Amniotic stem cell (primary cell): ENCODE results near the gene NETO2.
"Not testable (repeated sequence)": the region's sequence is repeated elsewhere in the genome, so short reads cannot be mapped to it uniquely, and the experiment has no call there.

Experiments used
- DNase-seq: peaks from one replicate; lab custom pipeline; 2025; lab: John Stamatoyannopoulos, UW

NETO2 gene

DNA sequence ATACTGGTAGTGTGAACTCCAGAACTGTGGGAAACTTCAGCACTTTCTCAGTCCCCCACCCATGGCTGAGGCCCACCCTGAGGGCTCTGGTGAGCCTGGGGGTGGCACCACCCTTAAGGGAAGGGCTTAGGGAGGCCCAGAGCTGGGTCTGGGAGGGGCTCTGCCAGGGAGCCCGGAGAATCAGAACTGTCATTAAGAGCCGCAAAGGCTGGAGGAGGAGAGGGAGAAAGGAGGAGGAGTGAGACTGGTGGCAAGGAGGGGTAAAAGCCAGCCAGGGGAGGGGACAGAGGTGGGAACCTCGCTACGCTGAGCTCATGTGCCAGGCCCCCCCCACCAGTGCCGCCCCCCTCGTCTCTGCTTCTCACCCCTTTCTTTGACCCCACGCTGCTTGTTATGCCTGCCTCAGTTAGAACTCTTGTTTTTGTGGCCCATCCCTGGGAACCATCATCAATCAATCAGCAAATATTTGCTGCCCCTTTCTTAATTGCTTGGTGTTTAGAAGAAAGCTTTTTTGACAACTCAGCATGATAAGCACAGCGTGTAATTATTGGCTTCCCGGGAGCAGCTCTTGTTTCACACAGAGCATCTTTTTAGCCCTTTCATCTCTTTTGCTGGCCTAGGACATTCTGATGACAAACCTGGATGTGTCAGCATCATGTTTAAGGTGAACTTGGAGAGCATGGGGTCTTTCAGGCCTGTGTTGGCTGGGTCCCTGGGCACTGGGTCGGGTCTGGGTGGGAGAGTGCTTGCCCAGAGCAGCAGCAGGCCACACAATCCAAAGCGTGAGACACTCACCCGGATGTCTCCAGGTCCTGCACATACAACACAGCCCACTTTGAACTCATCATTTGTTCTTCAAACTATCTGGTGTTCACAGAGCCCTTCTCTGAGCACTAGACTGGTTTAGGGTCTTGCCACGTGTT lies 77.7 kb downstream of the NETO2 start:
- no peak for DNase-seq

GRCh38 chr16:47064775-47065174 lies 79.0 kb downstream of the NETO2 start:
- DNase-seq, result no peak

DNA sequence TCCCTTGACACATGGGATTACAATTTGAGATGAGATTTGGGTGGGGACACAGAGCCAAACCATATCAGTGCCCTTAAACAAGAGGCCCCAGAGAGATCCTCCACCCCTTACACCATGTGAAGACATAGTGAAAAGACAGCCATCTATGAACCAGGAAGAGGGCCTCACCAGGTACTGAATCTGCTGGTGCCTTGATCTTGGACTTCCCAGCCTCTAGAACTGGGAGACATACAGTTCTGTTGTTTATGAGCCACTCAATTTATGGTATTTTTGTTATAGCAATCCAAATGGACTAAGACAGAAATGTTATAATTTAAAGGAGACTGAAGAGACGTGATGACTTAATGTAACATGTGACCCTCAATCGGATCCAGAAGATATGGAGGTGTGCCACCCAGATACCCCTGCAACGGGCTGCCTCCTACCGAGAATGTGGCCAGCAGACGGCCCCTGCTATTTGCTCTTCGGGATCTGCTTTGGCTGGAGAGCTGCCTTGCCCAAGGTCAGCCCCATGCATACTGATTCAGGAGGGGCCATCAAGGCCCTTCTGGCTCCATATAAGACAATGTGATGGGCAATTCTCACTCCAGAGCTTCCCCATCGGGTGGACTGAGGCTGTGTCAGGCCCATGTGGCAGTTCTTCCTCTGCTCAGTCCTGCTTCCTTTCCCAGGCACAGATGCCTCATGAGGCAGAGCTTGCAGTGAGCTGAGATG lies 80.6 kb downstream of the NETO2 start:
- no peak for DNase-seq

GRCh38 chr16:47061204-47061603 lies 82.5 kb downstream of the NETO2 start:
- no peak for DNase-seq

DNA sequence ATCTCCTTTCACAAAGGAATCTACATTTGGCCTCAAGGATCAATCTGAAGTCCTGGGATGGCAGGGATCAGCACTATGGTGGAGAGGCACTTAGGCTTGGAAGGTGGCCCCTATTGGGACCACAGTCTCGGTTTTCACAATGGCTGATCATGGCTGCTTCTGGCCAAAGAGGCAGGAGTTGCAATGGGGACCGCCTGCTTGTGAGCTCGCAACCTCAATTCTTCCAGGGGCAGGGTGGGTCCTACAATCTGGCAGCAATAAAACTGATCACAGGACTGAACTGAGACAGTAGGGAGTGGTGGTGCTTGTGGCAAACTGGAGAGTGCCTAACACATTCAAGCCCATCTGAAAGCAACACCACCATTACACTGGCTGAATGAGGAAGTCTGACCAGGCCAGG lies 83.1 kb downstream of the NETO2 start:
- DNase-seq, result no peak

GRCh38 chr16:47059991-47060390 lies 83.8 kb downstream of the NETO2 start:
- no peak for DNase-seq

GRCh38 chr16:47059130-47059529 lies 84.6 kb downstream of the NETO2 start:
- not testable (repeated sequence) for DNase-seq

- no peak for DNase-seq
Observed at GRCh38 chr16:47058295-47059086, 85.3 kb downstream of the NETO2 start.

GRCh38 chr16:47057630-47057993 lies 86.1 kb downstream of the NETO2 start:
- DNase-seq, result no peak

DNA sequence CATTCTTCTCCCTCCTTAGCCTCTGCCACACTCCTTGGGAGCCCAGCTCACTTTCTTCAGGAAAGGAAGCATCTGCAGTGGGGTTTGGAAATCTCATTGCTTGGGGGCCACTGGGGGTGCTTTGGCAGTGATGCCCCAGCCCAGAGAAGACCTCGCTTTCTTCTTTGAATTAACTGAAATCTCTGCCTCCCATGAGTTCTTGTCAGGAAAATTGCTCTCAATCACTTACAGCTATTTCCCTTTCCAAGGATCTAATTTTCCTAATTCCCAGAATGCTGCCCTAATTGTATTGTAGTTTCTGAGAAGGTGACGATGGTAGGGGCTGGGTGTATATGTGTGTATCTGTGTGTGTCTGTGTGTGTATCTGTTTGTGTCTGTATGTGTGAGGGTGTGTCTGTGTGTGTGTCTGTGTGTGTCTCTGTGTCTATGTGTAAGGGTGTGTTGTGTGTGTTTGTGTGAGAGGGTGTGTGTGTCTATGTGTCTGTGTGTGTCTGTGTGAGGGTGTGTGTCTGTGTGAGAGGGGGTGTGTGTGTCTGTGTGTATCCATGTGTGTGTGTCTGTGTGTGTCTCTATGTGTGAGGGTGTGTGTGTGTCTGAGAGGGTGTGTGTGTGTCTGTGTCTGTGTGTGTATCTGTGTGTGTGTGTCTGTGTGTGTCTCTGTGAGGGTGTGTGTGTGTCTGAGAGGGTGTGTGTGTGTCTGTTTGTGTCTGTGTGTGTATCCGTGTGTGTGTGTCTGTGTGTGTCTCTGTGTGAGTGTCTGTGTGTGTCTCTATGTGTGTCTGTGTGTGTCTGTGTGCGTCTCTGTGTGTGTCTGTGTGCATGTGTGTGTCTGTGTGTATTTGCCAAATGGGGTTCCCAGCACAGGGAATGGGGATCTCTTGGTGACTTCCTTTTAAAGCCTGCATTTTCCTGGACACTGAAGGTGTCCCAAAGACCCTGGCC lies 86.8 kb downstream of the NETO2 start:
- no peak for DNase-seq

GRCh38 chr16:47056061-47056460 lies 87.7 kb downstream of the NETO2 start:
- not testable (repeated sequence) for DNase-seq

GRCh38 chr16:47055136-47055885 lies 88.4 kb downstream of the NETO2 start:
- no peak for DNase-seq

DNA sequence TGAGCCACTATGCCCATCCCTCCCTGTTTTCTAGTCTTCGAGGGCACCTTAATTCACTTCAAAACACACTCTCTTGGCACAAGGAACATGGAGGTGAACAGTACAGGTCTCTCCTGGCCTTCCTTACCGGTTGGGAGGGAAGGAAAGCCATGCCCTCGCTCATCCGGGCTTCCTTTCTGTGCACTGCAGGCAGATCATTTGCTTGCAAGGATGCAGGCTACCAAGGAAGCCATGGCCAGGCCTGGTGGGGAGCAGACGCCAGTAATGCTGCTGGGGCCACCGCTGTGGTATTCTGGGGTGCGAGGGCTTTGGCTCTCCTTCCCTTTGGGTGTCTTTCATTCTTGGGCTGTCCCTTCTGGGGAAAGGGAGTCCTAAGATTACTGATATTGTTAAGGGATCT lies 89.4 kb downstream of the NETO2 start:
- no peak for DNase-seq

GRCh38 chr16:47053895-47054294 lies 89.8 kb downstream of the NETO2 start:
- no peak for DNase-seq

- DNase-seq, result no peak
Observed at GRCh38 chr16:47052666-47053640, 90.8 kb downstream of the NETO2 start.

DNA sequence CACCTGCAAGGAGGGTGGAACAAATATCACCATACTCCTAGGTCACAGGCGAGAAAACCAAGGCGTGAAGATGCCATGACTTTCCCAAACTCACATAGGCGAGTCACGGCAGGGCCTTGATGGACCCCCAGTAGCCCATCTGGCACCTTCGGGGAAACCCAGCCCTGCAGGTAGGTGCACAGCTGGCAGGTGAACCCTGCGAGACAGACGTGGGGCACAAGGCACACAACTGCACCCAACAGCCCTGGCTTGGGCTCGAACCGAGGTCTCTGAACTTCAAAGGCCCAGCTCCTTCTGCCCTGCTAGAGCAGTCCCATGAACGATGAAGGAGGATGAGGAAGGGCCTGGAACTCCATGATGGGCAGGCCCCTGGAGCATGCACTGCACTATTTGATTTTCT lies 92.7 kb downstream of the NETO2 start:
- DNase-seq, result no peak

GRCh38 chr16:47049901-47050583 lies 93.7 kb downstream of the NETO2 start:
- DNase-seq, result no peak

DNA sequence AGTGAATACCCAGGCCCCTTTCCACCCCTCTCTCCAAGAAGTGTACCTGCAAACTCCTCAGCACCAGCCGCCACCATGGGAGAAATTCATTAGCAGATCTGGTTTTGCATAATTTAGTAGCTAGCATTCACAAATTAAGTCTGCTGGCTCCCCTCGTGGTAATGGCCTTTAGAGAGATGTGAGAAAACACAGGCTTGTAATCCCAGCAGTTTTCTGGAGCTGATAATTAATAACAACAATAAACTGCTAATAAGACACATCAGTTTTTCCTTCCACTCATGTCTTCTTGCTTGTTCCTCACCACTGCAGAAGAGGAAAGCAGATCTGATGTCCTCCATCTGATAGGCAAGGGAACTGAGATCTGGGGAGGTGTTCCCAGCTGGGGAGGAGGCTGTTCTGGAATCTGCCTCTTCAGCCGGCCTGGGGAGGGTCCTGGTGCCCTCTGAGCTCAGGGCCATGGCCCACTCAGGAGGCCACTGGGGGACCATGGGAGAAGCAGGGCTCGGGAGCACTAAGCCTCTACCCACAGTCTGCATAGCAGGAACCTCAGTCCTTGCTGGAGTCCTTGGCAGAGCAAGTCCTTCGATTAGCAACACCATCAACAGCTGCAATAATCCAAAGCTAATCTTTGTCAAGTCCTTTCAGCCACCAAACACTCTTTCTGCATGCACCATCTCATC lies 96.1 kb downstream of the NETO2 start:
- DNase-seq, result no peak
